ENCODE results near the gene NSFL1C. TPM values are rescaled to one million over a fixed set of nuclear protein-coding genes. Genes with fewer than 3 reads are reported as not detected.
A peak's percentile ranks its signal among the peaks of the same experiment; 100 is the strongest.

NSFL1C gene
- total and polyA plus RNA-seq, 9 of the 15 experiments (the other 6 are each of a cell fraction or from before 2014, with no cell fraction given) = 20.8 to 119 (median 47.0) TPM

DNA sequence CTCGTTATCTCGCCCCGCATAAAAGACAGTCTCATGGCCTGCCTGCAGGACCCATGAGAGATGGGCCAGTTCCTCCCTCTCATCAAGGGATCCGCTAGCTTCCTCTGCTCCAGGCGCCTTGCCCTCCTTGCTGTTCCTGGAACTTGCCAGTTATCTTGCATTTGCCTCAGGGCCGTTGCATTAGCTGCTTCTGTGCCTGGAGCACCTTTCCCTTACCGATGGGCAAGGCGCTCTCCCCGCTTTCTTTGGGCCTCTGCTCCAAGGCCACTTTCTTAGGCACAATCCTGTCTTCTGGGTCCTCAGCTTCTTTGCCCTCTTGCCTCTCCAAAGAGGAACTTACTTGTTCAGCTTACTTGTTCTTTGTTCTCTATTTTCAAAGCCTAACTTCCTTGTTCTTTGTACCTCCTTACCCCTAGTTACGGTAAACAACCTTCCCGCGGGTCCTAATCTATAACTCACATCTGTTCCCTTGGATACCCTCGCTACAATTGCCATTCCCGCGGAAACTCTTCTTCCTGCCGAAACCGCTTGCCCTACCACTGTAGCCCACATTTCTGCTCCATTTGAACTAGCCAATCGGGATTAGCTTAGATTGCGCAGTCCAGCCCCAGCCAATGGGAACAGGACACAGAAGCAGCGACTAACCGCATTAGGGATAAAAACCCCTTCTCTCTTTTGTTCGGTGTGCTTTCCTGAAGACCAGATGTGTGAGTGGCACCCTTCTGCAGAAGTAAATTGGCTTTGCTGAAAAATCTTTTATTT lies 887 bp upstream of the NSFL1C start (continued):
- TF ChIP-seq, protein P1, sequence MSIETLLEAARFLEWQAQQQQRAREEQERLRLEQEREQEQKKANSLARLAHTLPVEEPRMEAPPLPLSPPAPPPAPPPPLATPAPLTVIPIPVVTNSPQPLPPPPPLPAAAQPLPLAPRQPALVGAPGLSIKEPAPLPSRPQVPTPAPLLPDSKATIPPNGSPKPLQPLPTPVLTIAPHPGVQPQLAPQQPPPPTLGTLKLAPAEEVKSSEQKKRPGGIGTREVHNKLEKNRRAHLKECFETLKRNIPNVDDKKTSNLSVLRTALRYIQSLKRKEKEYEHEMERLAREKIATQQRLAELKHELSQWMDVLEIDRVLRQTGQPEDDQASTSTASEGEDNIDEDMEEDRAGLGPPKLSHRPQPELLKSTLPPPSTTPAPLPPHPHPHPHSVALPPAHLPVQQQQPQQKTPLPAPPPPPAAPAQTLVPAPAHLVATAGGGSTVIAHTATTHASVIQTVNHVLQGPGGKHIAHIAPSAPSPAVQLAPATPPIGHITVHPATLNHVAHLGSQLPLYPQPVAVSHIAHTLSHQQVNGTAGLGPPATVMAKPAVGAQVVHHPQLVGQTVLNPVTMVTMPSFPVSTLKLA (conservative IDR thresholded peaks at IDR 0.05) = 0 out of 4 replicates have a peak, but pooled peaks of 1 of the 2 experiments have one; percentile 23
- TF ChIP-seq BMI1 (IDR thresholded peaks at IDR 0.05; ENCODE audit: low read length) (0 out of 2 replicates have a peak, but pooled peaks have one; percentile 51), SMARCA4 (IDR thresholded peaks at IDR 0.05) (peak; percentile 33; the same call in 1 of the 2 replicates), ILF3 (IDR thresholded peaks at IDR 0.05; ENCODE audit: borderline replicate concordance) (no peak), ELF1 (tag; IDR thresholded peaks at IDR 0.05) (peak; percentile 83), ATF1 (CRISPR knock-in tag; IDR thresholded peaks at IDR 0.05) (no peak), ATF1 (tag; IDR thresholded peaks at IDR 0.05) (peak; percentile 65), ZNF12 (CRISPR knock-in tag; IDR thresholded peaks at IDR 0.05) (no peak), MXI1 (IDR thresholded peaks at IDR 0.05; ENCODE audit: low read depth, low read length) (0 out of 2 replicates have a peak, but pooled peaks have one; percentile 55), TOE1 (IDR thresholded peaks at IDR 0.05; ENCODE audit: borderline replicate concordance) (no peak), TOE1 (CRISPR knock-in tag; IDR thresholded peaks at IDR 0.05; ENCODE audit: borderline replicate concordance, low read depth) (no peak; the same call in 1 of the 2 replicates), RFX1 (IDR thresholded peaks at IDR 0.05) (peak; percentile 93), ATF7 (IDR thresholded peaks at IDR 0.05) (peak; percentile 54; the same call in 1 of the 2 replicates), MBD2 (IDR thresholded peaks at IDR 0.05; ENCODE audit: borderline replicate concordance, low read depth) (peak; percentile 63; the same call in 1 of the 2 replicates), CC2D1A (IDR thresholded peaks at IDR 0.05) (peak; percentile 75; the same call in 1 of the 2 replicates), GABPB1 (CRISPR knock-in tag; IDR thresholded peaks at IDR 0.05) (peak; percentile 81), E2F4 (CRISPR knock-in tag; IDR thresholded peaks at IDR 0.05; ENCODE audit: low read depth) (peak; percentile 94), U2AF1 (optimal IDR thresholded peaks at IDR 0.05; ENCODE audit: low read depth, low read length) (no peak), TEAD4 (IDR thresholded peaks at IDR 0.05; ENCODE audit: low read length) (peak; percentile 44; the same call in 1 of the 2 replicates), TEAD4 (CRISPR knock-in tag; IDR thresholded peaks at IDR 0.05; ENCODE audit: borderline replicate concordance) (no peak), CBX3 (IDR thresholded peaks at IDR 0.05; ENCODE audit: borderline replicate concordance in 1 of 2, low read length in 2 of 2) (peak in 1 of 2 experiments; percentile 79; a peak in 1 of 3 replicates), RNF2 (IDR thresholded peaks at IDR 0.05) (0 out of 2 replicates have a peak, but pooled peaks have one; percentile 12), SNRNP70 (optimal IDR thresholded peaks at IDR 0.05; ENCODE audit: low read depth, low read length) (no peak)
- TF ChIP-seq, protein P2, sequence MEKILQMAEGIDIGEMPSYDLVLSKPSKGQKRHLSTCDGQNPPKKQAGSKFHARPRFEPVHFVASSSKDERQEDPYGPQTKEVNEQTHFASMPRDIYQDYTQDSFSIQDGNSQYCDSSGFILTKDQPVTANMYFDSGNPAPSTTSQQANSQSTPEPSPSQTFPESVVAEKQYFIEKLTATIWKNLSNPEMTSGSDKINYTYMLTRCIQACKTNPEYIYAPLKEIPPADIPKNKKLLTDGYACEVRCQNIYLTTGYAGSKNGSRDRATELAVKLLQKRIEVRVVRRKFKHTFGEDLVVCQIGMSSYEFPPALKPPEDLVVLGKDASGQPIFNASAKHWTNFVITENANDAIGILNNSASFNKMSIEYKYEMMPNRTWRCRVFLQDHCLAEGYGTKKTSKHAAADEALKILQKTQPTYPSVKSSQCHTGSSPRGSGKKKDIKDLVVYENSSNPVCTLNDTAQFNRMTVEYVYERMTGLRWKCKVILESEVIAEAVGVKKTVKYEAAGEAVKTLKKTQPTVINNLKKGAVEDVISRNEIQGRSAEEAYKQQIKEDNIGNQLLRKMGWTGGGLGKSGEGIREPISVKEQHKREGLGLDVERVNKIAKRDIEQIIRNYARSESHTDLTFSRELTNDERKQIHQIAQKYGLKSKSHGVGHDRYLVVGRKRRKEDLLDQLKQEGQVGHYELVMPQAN (IDR thresholded peaks at IDR 0.05; ENCODE audit: borderline replicate concordance) = peak; percentile 37; the same call in 1 of the 2 replicates
- TF ChIP-seq, protein P3, sequence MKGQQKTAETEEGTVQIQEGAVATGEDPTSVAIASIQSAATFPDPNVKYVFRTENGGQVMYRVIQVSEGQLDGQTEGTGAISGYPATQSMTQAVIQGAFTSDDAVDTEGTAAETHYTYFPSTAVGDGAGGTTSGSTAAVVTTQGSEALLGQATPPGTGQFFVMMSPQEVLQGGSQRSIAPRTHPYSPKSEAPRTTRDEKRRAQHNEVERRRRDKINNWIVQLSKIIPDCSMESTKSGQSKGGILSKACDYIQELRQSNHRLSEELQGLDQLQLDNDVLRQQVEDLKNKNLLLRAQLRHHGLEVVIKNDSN (CRISPR knock-in tag; IDR thresholded peaks at IDR 0.05) = no peak
